HG02610 (cell line): ENCODE measurements around the gene DRC7.
"Not testable (repeated sequence)": the region's sequence is repeated elsewhere in the genome, so short reads cannot be mapped to it uniquely, and the experiment has no call there.

Experiments used
- ATAC-seq: cut with Tn5 transposase; IDR thresholded peaks from one replicate; pipeline ENCODE4 v1.9.1; 2021; ENCODE audit warnings: mild to moderate bottlenecking, moderate library complexity; ENCODE audit not compliant: unreplicated experiment

The DRC7 gene

GRCh38 chr16:57709663-57710062, 15.1 kb downstream of the DRC7 start:
- ATAC-seq = no peak

- ATAC-seq = no peak
Observed at GRCh38 chr16:57711346-57711745, 16.7 kb downstream of the DRC7 start.

DNA sequence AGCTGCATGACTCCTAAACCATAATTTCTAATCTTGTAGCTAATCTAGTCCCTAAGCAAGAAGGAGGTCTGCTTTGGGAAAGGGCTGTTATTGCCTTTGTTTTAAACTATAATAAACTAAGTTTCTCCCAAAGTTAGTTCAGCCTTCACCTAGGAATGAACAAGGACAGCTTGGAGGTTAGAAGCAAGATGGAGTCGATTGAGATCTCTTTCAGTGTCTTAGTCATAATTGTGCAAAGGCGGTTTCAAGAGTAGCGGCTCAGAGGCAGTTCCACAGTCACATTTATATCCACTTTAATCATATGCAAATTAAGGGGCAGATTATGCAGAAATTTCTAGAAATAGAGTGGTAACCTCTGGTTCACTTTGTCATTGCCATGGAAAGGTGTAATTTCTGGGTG, 17.4 kb downstream of the DRC7 start:
- no peak for ATAC-seq

DNA sequence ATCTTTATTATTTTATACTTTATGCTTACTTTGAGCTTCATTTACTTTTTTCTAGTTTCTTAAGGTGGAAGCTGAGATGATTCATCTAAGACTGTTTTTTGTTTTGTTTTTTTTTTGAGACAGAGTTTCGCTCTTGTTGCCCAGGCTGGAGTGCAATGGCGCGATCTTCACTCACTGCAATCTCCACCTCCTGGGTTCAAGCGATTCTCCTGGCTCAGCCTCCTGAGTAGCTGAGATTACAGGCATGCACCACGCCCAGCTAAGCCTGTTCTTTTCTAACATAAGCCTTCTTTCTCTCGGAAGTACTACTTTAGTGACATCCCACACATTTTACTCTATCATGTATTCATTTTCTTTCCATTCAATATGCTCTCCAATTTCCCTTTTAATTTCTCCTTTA, 18.0 kb downstream of the DRC7 start:
- not testable (repeated sequence) for ATAC-seq

GRCh38 chr16:57713596-57713995, 19.0 kb downstream of the DRC7 start:
- no peak for ATAC-seq

DNA sequence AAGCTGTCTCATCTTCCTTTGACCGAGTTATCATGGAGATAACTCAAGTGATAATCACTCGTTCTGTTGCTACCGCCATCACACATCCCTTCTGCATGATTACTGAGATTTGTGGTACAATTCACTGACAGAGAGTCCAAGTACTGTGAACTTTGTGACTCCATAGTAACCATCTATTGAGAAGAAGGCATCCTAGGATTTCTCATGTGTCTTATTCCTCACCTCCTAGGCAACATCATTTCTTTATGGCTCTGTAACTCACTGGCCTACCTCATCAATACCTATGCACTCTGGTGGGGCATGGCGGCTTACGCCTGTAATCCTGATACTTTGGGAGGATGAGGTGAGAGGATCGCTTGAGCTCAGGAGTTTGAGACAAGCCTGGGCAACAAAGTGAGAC, 19.4 kb downstream of the DRC7 start:
- no peak for ATAC-seq

DNA sequence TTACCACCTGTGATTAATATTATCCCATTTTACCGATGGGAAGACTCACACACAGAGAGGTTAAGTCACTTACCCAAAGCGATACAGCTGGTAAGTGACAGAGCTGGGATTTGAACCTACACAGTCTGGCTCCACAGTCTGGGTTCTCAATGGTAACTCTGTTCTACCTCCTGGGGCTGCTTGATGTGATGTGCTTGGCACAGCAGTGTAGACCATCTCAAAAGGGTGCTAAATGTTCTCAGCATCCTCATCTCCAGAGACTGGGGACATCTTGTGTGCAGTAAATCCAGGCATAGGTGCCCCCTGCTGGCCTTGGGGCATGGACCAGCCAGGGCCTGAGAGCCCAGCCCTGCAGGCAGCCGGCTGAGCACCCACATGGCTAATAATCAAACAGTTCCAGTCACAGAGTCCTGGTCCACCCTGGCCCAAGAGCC, 25.6 kb downstream of the DRC7 start:
- no peak for ATAC-seq

DNA sequence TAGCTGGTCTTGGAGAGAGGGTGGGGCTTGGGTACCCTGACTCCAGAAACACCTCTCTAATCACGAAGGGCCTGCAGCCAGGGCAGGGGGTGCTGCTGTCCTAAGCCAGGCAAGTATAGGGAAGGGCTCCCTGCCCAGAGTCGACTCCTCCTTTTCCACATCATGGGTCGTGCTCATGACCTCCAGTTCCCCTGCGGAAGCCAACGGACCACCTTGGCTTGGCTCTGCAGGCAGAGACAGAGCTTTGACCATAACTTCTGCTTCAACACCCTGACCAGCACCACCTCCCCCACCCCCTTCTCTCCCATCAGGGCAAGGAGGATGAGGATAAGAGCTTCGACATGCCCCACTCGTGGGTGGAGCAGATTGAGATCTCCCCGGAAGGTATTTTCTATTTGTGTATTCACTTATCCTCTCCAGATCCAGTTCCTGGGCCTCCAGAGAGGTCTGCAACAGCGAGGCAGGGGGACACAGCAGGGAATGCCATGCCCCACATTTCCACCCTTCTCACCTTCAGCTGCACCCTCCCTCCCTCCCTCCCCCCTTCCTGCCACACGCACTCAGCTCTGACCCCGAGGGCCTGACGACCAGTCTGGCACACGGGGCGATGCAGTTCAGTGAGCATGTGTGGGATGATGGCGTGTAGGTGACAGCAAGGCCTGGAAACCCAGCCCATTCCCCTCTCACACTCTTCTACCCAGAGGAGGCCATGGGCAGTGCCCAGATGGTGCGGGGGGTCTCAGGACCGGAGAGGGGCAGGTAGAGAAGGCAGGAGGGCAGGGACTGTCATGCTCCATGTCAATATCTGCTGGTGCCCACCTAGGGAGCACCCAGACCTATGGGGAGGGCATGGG, 27.0 kb downstream of the DRC7 start:
- no peak for ATAC-seq

DNA sequence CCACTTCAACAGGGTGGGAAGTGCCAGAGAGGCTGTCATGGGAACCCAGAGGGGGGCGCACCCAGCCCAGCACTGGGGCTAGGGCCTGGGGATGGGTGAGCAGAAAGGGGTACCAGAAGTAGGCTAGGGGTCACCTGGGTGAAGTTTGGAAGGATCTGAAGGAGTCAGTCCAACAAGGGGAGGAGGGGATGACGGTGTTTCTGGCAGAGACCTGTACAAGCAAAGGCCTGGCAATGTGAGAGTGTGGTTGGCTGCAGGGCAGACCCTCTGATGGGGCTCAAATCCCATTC, 27.5 kb downstream of the DRC7 start:
- no peak for ATAC-seq

DNA sequence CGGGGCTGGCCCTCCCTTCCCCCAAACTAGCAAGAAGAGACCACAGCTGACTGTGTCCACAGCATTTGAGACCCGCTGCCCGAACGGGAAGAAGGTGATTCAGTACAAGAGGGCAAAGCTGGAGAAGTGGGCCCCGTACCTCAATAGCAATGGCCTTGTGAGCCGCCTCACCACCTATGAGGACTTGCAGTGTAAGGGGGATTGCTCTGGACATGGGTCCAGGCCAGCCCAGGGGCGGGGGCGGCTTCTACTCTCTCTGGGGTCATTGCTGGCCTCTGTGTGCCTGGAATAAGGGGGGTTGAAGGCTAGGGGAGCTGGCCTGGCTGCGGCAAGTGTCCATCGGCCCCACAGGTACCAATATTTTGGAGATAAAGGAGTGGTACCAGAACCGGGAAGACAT, 28.0 kb downstream of the DRC7 start:
- ATAC-seq = no peak

DNA sequence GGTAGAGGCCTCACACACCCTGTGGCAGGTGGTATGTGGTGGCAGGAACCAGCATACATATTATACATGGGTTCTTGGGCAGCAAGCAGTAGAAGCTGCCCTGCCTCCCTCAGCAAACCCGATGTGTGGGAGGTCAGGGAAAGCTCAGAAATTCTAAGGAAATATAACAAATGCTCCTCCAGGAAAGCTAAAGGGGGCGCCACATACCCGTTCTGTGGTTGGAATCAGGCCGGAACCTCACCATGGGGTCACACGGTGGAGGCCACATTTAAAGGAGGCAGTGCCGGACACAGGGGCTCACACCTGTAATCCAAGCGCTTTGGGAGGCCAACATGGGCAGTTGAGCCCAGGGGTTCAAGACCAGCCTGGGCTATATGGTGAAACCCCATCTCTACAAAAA, 28.6 kb downstream of the DRC7 start:
- ATAC-seq = no peak

DNA sequence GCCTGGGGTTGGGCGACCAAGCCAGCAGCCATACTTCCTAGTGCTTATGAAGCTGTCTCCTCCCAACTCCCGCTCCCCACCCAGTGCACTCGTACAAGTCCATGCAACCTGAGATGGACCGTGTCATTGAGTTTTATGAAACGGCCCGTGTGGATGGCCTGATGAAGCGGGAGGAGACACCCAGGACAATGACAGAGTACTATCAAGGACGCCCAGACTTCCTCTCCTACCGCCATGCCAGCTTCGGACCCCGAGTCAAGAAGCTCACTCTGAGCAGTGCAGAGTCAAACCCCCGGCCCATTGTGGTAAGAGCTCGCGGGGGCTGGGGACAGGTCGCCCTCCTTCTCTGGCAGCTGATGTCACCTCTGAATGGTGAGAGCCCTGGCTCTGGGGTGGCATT, 29.9 kb downstream of the DRC7 start:
- ATAC-seq = no peak

DNA sequence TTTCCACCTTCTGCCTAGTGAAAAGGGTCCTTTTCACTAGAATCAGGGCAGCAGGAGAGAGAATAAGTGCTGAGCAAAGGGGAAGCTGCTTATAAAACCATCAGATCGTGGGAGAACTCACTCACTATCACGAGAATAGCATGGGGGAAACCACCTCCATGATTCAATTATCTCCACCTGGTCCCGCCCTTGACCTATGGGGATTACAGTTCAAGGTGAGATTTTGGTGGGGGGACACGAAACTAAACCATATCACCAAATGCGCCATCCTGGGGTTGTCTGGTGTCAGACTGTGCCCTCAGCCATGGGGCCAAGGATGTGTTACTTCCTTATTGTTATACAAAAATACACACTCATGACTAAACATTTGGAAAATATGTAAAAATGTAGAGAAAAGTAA, 30.5 kb downstream of the DRC7 start:
- no peak for ATAC-seq

- no peak for ATAC-seq
Observed at GRCh38 chr16:57725554-57725953, 30.9 kb downstream of the DRC7 start.

- no peak for ATAC-seq
Observed at GRCh38 chr16:57725976-57726375, 31.4 kb downstream of the DRC7 start.

- ATAC-seq = no peak
Observed at GRCh38 chr16:57726433-57726947, 31.9 kb downstream of the DRC7 start.

- no peak for ATAC-seq
Observed at GRCh38 chr16:57727610-57728009, 33.0 kb downstream of the DRC7 start.

DNA sequence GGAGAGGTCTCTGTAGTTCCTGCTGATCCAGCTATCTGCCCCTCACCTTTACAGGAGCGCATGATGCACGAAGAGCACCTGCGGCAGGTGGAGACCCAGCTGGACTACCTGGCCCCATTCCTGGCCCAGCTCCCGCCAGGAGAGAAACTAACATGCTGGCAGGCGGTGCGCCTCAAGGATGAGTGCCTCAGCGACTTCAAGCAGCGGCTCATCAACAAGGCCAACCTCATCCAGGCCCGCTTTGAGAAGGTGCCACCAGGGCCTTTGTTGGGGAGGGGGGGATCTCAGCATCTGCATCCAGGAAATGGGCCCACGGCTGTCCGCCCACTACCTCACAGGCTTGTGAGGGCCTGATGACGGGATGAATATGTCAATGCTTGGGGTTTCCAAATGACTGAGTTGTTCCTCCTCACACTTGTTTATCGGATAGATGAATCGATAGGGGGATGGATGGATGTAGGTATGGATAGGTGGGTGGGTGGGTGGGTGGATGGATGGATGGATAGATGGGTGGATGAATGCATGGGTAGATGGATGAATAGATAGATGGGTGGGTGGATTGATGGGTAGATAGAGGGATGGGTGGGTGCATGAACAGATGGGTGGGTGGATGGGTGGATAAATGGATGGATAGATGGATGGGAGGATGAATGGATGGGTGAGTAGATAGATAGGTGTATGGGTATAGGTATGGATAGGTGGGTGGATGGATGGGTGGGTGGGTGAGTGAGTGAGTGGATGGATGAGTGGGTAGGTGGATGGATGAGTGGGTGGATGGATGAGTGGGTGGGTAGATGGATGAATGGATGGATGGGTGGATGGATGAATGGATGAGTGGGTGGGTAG, 34.0 kb downstream of the DRC7 start:
- ATAC-seq = no peak

DNA sequence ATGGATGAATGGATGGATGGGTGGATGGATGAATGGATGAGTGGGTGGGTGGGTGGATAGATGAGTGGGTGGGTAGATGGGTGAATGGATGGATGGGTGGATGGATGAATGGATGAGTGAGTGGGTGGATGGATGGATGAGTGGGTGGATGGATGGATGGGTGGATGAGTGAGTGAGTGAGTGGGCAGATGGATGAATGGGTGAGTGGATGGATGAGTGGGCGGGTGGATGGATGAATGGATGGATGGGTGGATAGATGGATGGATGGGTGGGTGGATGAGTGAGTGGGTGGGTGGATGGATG, 34.5 kb downstream of the DRC7 start:
- no peak for ATAC-seq

DNA sequence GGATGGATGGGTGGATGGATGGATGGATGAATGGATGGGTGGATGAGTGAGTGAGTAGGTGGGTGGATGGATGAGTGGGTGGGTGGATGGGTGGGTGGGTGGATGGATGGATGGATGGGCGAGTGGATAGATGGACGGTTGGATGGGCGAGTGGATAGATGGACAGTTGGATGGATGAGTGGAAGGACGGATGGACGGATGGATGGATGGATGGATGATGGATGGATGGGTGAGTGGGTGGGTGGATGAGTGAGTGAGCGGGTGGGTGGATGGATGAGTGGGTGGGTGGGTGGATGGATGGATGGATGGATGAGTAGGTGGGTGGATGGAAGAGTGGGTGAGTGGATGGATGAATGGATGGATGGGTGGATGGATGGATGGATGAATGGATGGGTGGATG, 35.2 kb downstream of the DRC7 start:
- not testable (repeated sequence) for ATAC-seq

DNA sequence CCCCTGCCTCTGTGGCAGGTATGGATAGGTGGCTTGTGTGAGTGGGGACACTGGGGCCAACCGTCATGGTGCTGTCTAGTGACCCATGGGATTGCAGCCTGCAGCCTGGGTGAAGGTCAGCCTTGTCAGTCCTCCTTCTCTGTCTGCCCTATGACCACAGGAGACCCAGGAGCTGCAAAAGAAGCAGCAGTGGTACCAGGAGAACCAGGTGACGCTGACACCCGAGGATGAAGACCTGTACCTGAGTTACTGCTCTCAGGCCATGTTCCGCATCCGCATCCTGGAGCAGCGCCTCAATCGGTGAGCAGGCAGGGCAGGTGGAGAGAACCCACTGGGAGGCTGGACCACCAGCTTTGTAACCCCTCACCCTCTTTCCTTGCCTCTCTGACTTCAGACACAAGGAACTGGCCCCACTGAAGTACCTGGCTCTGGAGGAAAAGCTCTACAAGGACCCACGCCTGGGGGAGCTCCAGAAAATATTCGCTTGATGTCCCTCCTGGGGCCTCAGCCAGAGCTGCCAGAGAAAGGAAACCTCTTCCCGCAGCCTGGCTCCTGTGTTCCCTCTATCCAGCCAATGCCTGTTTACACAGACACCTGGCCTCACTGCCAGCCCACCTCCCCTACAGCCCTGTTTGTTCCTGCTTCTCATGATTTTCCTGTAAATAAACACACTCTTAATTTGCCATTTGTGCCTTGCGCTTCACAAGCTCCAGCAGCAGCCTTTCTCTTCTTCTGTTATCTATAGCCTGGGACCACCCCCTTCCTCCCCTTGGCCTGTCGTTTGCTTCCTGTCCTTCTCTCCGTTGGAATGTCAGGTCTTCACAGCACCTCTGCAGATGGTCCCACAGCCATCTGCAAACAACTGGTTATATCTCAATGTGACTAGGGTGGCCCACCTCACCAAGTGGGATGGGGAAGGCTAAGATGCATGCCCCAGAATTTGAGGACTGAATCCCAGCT, 36.4 kb downstream of the DRC7 start:
- ATAC-seq = no peak
